OCI-LY7 (cell line): ENCODE results near the gene RARS1. TPM values are rescaled to one million over a fixed set of nuclear protein-coding genes. Genes with fewer than 3 reads are reported as not detected.
"Not testable (repeated sequence)": the region's sequence is repeated elsewhere in the genome, so short reads cannot be mapped to it uniquely, and the experiment has no call there.

Source experiments
- BruUV-seq: library from RNA; stranded (reverse); fragments of 400-500 nt; replicated peaks from 2 replicates; lab custom pipeline; 2021; lab: Mats Ljungman, UMichigan
- CTCF ChIA-PET: fragments of 300-600 bp; sonication (Branson Sonifier 250); formaldehyde crosslinking; loops from one replicate; lab custom pipeline; 2022; ENCODE audit warnings: antibody characterized with exemption; ENCODE audit not compliant: unreplicated experiment; lab: Charles Lee
- POLR2A ChIA-PET: fragments of 300-600 bp; sonication (Branson Sonifier 250); formaldehyde crosslinking; loops from one replicate; lab custom pipeline; 2022; ENCODE audit warnings: antibody characterized with exemption; lab: Charles Lee
- DNase-seq: peaks from one replicate; pipeline ENCODE4 v3.0.0-alpha.2; 2015; ENCODE audit warnings: low spot score
- H2AFZ ChIP-seq: fragments of 200-600 bp; sonication (generic), shearing (Covaris generic); 2 replicates; pipeline ENCODE4 v1.6.1; 2014; ENCODE audit warnings: mild to moderate bottlenecking, antibody characterized with exemption, low read length, moderate library complexity
- H3K27ac ChIP-seq: fragments of 200-600 bp; sonication (generic); 2 replicates; pipeline ENCODE4 v1.5.1; 2014; ENCODE audit warnings: mixed run types, low read depth, mild to moderate bottlenecking, moderate library complexity, low read length, inconsistent platforms; ENCODE audit not compliant: poor library complexity, severe bottlenecking
- H3K36me3 ChIP-seq: fragments of 200-600 bp; sonication (generic); 2 replicates; pipeline ENCODE4 v1.6.1; 2014; ENCODE audit warnings: mild to moderate bottlenecking, antibody characterized with exemption, low read length, moderate library complexity, mixed read lengths; ENCODE audit not compliant: insufficient read depth
- H3K4me1 ChIP-seq: fragments of 200-600 bp; sonication (generic); 2 replicates; pipeline ENCODE4 v1.5.1; 2014; ENCODE audit warnings: mild to moderate bottlenecking, low read length; ENCODE audit not compliant: insufficient read depth, poor library complexity, severe bottlenecking
- H3K4me2 ChIP-seq: fragments of 200-600 bp; sonication (generic); 2 replicates; pipeline ENCODE4 v1.6.1; 2014; ENCODE audit warnings: mild to moderate bottlenecking, low read length
- H3K4me3 ChIP-seq: fragments of 200-600 bp; sonication (generic); 2 replicates; pipeline ENCODE4 v1.5.1; 2014; ENCODE audit warnings: mild to moderate bottlenecking, low read depth, low read length; ENCODE audit not compliant: poor library complexity, severe bottlenecking
- H3K79me2 ChIP-seq: fragments of 200-600 bp; sonication (generic); 2 replicates; pipeline ENCODE4 v1.6.1; 2016; ENCODE audit warnings: low read depth, mild to moderate bottlenecking, low read length, moderate library complexity, mixed read lengths; ENCODE audit not compliant: insufficient read depth
- H3K9me2 ChIP-seq: fragments of 200-600 bp; sonication (generic); 2 replicates; pipeline ENCODE4 v1.6.1; 2016; ENCODE audit warnings: mild to moderate bottlenecking, low read length, mixed read lengths; ENCODE audit not compliant: insufficient read depth
- H3K9me3 ChIP-seq: fragments of 200-600 bp; sonication (generic); 2 replicates; pipeline ENCODE4 v1.6.1; 2014; ENCODE audit warnings: mild to moderate bottlenecking, mixed run types, low read length, mixed read lengths
- H4K20me1 ChIP-seq: fragments of 200-600 bp; sonication (generic); 2 replicates; pipeline ENCODE4 v1.6.1; 2014; ENCODE audit warnings: mild to moderate bottlenecking, antibody characterized with exemption, low read length, moderate library complexity, mixed read lengths; ENCODE audit not compliant: insufficient read depth
- CTCF ChIP-seq: fragments of 200-600 bp; sonication (generic); conservative IDR thresholded peaks from 2 replicates; pipeline ENCODE4 v1.5.1; 2014; ENCODE audit warnings: mild to moderate bottlenecking, antibody characterized with exemption, low read length, moderate library complexity, mixed read lengths
- EZH2phosphoT487 ChIP-seq: fragments of 200-600 bp; sonication (generic); IDR thresholded peaks from 2 replicates; pipeline ENCODE4 v1.6.1; 2018; ENCODE audit warnings: low read depth, borderline replicate concordance, mild to moderate bottlenecking, mixed run types, antibody characterized with exemption, low read length, moderate library complexity, mixed read lengths
- intact Hi-C: fragments of 100-400 bp; cut with micrococcal nuclease; formaldehyde crosslinking; loops from one replicate; pipeline ENCODE4 v1.10.0; 2022; ENCODE audit not compliant: unreplicated experiment
- total RNA-seq, 2 experiments: library from RNA; depleted of rRNA in 1 of 2; stranded (reverse); fragments of >200 nt in 1 of 2; shearing (Covaris generic) in 1 of 2; gene quantifications; 2 replicates each; pipeline ENCODE4 v1.2.3, GENCODE V29; 2014 to 2022

RARS1 gene
- total RNA-seq, 2 experiments from 2014 or later, result 54.4 to 88.4 TPM

DNA sequence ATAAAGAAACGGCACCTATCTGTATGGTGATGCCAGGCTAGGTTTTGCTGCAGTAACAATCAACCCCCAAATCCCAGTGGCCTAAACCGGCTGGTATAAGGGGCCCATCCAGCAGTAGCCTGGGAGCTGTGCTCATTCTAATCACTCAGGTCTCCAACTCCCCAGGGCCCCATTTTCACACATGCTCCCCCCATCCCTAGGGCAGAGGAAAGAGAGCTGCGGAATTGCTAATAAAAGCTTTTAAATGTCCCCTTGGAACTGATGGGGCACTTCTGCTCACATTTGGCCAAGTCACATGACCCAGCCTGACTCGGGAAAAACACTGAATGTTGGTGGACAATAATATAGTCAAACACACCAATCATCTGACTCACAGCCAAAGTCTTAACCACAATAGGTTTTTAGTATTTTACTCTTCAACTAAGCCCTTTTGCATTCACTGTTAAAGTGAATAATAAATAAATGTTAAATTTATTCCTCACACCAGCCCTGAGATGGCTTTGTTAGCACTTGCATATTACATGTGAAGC is 44.4 kb downstream of the RARS1 start:
- Histone ChIP-seq H3K4me2 (no peak overlapping the region), H3K27ac (no peak overlapping the region), H4K20me1 (no peaks in the 10 kb centered on the region), H3K4me3 (no peak overlapping the region), H3K4me1 (no peaks in the 10 kb centered on the region), H3K9me2 (no peaks in the 10 kb centered on the region), H3K79me2 (no peaks in the 10 kb centered on the region), H3K9me3 (no peaks in the 10 kb centered on the region), H3K36me3 (no peaks in the 10 kb centered on the region), H2AFZ (no peak overlapping the region)
- no TSS peak for BruUV-seq
- no peak for DNase-seq
- POLR2A ChIA-PET, result no interaction called here
- CTCF ChIA-PET, result no interaction called here
- TF ChIP-seq CTCF, result no peak
- no peak for TF ChIP-seq EZH2phosphoT487
- intact Hi-C loops, result no loop called here

- ChIA-PET POLR2A (no interaction called here), CTCF (no interaction called here)
- DNase-seq, result no peak
- Histone ChIP-seq H3K27ac (no peak overlapping the region), H3K36me3 (no peaks in the 10 kb centered on the region), H3K4me1 (no peaks in the 10 kb centered on the region), H3K4me3 (no peak overlapping the region), H4K20me1 (no peaks in the 10 kb centered on the region), H3K4me2 (no peak overlapping the region), H3K9me2 (no peaks in the 10 kb centered on the region), H2AFZ (no peak overlapping the region), H3K79me2 (no peaks in the 10 kb centered on the region), H3K9me3 (no peaks in the 10 kb centered on the region)
- no peak for TF ChIP-seq CTCF
- no TSS peak for BruUV-seq
- intact Hi-C loops, result no loop called here
Measured at GRCh38 chr5:168531191-168531590, 44.9 kb downstream of the RARS1 start.

GRCh38 chr5:168531987-168532864 is 46.0 kb downstream of the RARS1 start:
- Histone ChIP-seq H3K9me3 (no peaks in the 10 kb centered on the region), H3K4me3 (no peak overlapping the region), H3K79me2 (no peaks in the 10 kb centered on the region), H3K4me1 (no peaks in the 10 kb centered on the region), H3K36me3 (no peaks in the 10 kb centered on the region), H4K20me1 (no peaks in the 10 kb centered on the region), H3K27ac (no peak overlapping the region), H3K9me2 (no peaks in the 10 kb centered on the region), H3K4me2 (no peak overlapping the region), H2AFZ (no peak overlapping the region)
- ChIA-PET CTCF (no interaction called here), POLR2A (interaction anchor here (0.7 kb wide), 1 partner anchor 29 kb away, joined by 3 read pairs; no protein-coding TSS in a partner anchor)
- intact Hi-C loops, result no loop called here
- DNase-seq, result no peak
- no peak for TF ChIP-seq CTCF
- no peak for TF ChIP-seq EZH2phosphoT487
- no TSS peak for BruUV-seq

GRCh38 chr5:168534351-168534750 is 48.1 kb downstream of the RARS1 start:
- H3K4me1 ChIP-seq, H3K79me2 ChIP-seq, H3K4me2 ChIP-seq, H3K36me3 ChIP-seq, DNase-seq, H3K9me3 ChIP-seq, H3K9me2 ChIP-seq, CTCF ChIA-PET, H3K27ac ChIP-seq, H2AFZ ChIP-seq, H3K4me3 ChIP-seq, H4K20me1 ChIP-seq, intact Hi-C loops, BruUV-seq: not testable (repeated sequence)
- POLR2A ChIA-PET, result interaction anchor here (0.7 kb wide), 3 partner anchors 19 to 827 kb away, joined by 4 to 6 read pairs (median 4); no protein-coding TSS in a partner anchor
